Endothelial cell of umbilical vein (primary cell): ENCODE data around the gene CA6. TPM values are rescaled to one million over a fixed set of nuclear protein-coding genes. Genes with fewer than 3 reads are reported as not detected.

ENCODE experiments used
- BruUV-seq: library from RNA; stranded (reverse); fragments of 400-500 nt; replicated peaks from 2 replicates; lab custom pipeline; 2021; lab: Mats Ljungman, UMichigan
- CTCF ChIA-PET: fragments of 300-600, 350-600 bp; sonication (Branson Sonifier 250); formaldehyde crosslinking; loops from one replicate; lab custom pipeline; 2021; ENCODE audit warnings: antibody characterized with exemption, inconsistent platforms; lab: Charles Lee
- POLR2A ChIA-PET: fragments of 300-600, 350-600 bp; sonication (Branson Sonifier 250); formaldehyde crosslinking; loops from one replicate; lab custom pipeline; 2021; ENCODE audit warnings: antibody characterized with exemption, inconsistent platforms; lab: Charles Lee
- DNase-seq: peaks from one replicate; pipeline ENCODE4 v3.0.0-alpha.2; 2011; ENCODE audit warnings: low read depth, low spot score
- FAIRE-seq: peaks from 2 replicates; lab custom pipeline; 2011; peaks lifted over from hg19 to GRCh38; lab: Jason Lieb, UNC
- H2AFZ ChIP-seq: 2 replicates; pipeline ENCODE4 v1.6.0; 2012; ENCODE audit warnings: low read depth, low read length, control low read depth, inconsistent platforms
- H3K27ac ChIP-seq: 2 replicates; pipeline ENCODE4 v1.5.1; 2011; ENCODE audit warnings: low read depth, mild to moderate bottlenecking, control low read depth, low read length, moderate library complexity; ENCODE audit not compliant: insufficient read depth
- H3K27me3 ChIP-seq, 2 experiments: 2 replicates each; pipeline versions ENCODE4 v1.6.0 to v1.6.1; 2011; ENCODE audit warnings: low read length in 2 of 2, mixed read lengths in 1 of 2; ENCODE audit not compliant: control insufficient read depth in 2 of 2, insufficient read depth in 2 of 2
- H3K36me3 ChIP-seq, 2 experiments: 2 replicates in 1 of 2; 3 replicates in 1 of 2; pipeline ENCODE4 v1.5.1; 2011; ENCODE audit warnings: low read length in 2 of 2, mild to moderate bottlenecking in 1 of 2, moderate library complexity in 1 of 2; ENCODE audit not compliant: control insufficient read depth in 2 of 2, insufficient read depth in 2 of 2; ENCODE audit errors: extremely low read depth in 1 of 2
- H3K4me1 ChIP-seq: 3 replicates; pipeline ENCODE4 v1.5.1; 2011; ENCODE audit warnings: mild to moderate bottlenecking, low read length; ENCODE audit not compliant: control insufficient read depth, insufficient read depth; ENCODE audit errors: extremely low read depth
- H3K4me2 ChIP-seq: 2 replicates; pipeline ENCODE4 v1.6.1; 2011; ENCODE audit warnings: low read length, control low read depth, mixed read lengths; ENCODE audit not compliant: insufficient read depth
- H3K4me3 ChIP-seq, 3 experiments: fragments of 200-600 bp in 1 of 3; sonication (generic), shearing (Covaris generic) in 1 of 3; replicated peaks in 1 of 3; 2 replicates each; pipeline ENCODE4 v1.5.1; 2011 to 2016; ENCODE audit warnings: control low read depth in 3 of 3, low read length in 3 of 3, mild to moderate bottlenecking in 2 of 3, inconsistent platforms in 1 of 3, low read depth in 1 of 3, moderate library complexity in 1 of 3; ENCODE audit not compliant: insufficient read depth in 1 of 3
- H3K79me2 ChIP-seq: 2 replicates; pipeline ENCODE4 v1.6.0; 2012; ENCODE audit warnings: low read length, inconsistent platforms; ENCODE audit not compliant: control insufficient read depth, insufficient read depth
- H3K9ac ChIP-seq: replicated peaks from 2 replicates; pipeline ENCODE3; 2011; ENCODE audit warnings: low read length, control low read depth; ENCODE audit not compliant: insufficient read depth; ENCODE audit errors: extremely low read depth
- H3K9me1 ChIP-seq: replicated peaks from 3 replicates; pipeline ENCODE4 v1.6.0; 2011; ENCODE audit warnings: mild to moderate bottlenecking, low read length; ENCODE audit not compliant: control insufficient read depth, insufficient read depth; ENCODE audit errors: extremely low read depth
- H3K9me3 ChIP-seq: replicated peaks from 2 replicates; pipeline ENCODE4 v1.5.1; 2012; ENCODE audit warnings: low read length, inconsistent platforms; ENCODE audit not compliant: control insufficient read depth, insufficient read depth
- H4K20me1 ChIP-seq: replicated peaks from 2 replicates; pipeline ENCODE3; 2011; ENCODE audit warnings: mild to moderate bottlenecking, low read length; ENCODE audit not compliant: control insufficient read depth, insufficient read depth; ENCODE audit errors: extremely low read depth
- CTCF ChIP-seq, 2 donors: IDR thresholded peaks; 1 replicate in 1 of 2; 2 replicates in 1 of 2; pipeline ENCODE4 v1.5.1; 2011; ENCODE audit warnings: low read length in 2 of 2, mild to moderate bottlenecking in 2 of 2, moderate library complexity in 2 of 2, control low read depth in 1 of 2, inconsistent platforms in 1 of 2, low read depth in 1 of 2; ENCODE audit not compliant: insufficient read depth in 1 of 2; ENCODE audit errors: extremely low read depth in 1 of 2
- FOS ChIP-seq: IDR thresholded peaks from 2 replicates; pipeline ENCODE4 v1.6.1; 2011; ENCODE audit warnings: mild to moderate bottlenecking, low read length, moderate library complexity, borderline replicate concordance; ENCODE audit not compliant: insufficient read depth
- GATA2 ChIP-seq: IDR thresholded peaks from 2 replicates; pipeline ENCODE4 v1.7.0; 2011; ENCODE audit warnings: low read depth, mild to moderate bottlenecking, moderate library complexity, mixed read lengths, low read length; ENCODE audit not compliant: insufficient read length, insufficient read depth
- JUN ChIP-seq: IDR thresholded peaks from 2 replicates; pipeline ENCODE4 v1.6.1; 2011; ENCODE audit warnings: borderline replicate concordance, low read depth; ENCODE audit not compliant: insufficient read length, insufficient read depth
- POLR2A ChIP-seq: IDR thresholded peaks from 2 replicates; pipeline ENCODE4 v1.6.1; 2012; ENCODE audit warnings: low read depth, mild to moderate bottlenecking, control low read depth, low read length
- POLR2AphosphoS5 ChIP-seq: IDR thresholded peaks from 2 replicates; pipeline ENCODE4 v1.6.1; 2012; ENCODE audit warnings: low read depth, mild to moderate bottlenecking, control low read depth, low read length, moderate library complexity; ENCODE audit not compliant: insufficient read depth
- dilution Hi-C: fragments of 300-500 bp; cut with MboI; formaldehyde crosslinking; loops from one replicate; pipeline ENCODE4 v1.15.0; 2019; ENCODE audit warnings: low sequenced_read_pairs; ENCODE audit not compliant: extremely low pct_ligation_motif_present
- intact Hi-C: fragments of 100-400 bp; cut with micrococcal nuclease; formaldehyde crosslinking; loops from one replicate; pipeline ENCODE4 v1.10.0; 2022
- polyA plus RNA-seq, 4 experiments: library from polyadenylated mRNA; depleted of rRNA in 3 of 4; stranded (reverse) in 3 of 4; unstranded in 1 of 4; fragments of >200 nt; gene quantifications; 2 replicates each; pipeline versions ENCODE4 v1.2.1 to v1.2.3, GENCODE V29; 2011 to 2012; ENCODE audit warnings: missing spikeins in 1 of 4
- total RNA-seq: library from RNA; stranded (reverse); gene quantifications from 2 replicates; pipeline ENCODE4 v1.2.3, GENCODE V29; 2021

CA6 gene
- total and polyA plus RNA-seq, 2 donors (not counting 3 experiments of a cell fraction or from before 2014, with no cell fraction given), result not detected

DNA sequence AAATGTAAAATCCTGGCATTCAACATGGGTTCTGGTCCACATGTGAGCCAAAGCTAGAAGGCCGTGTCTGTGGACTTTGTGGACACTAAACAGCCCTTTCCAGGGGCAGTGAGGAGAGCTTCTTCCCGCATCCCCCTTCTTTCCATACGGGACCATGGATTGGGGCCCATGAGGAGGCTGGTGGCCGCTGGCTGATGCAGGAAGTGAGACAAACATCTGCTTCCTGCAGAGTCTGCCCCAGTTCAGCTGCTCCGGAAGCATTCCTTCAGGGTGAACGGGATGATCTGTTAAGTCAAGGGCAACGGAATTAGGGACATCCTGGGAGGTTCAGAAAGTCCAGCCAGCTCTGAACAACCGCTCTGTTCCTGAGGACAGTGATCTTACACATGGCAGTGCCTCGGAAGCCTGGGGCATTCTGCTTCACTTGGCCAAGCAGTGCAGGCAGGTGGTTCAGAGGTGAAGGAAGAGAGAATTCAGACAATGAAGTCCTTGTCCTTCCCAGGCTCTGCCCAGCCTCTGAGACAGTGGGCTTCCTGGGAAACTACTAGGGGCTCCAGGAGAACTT is 1.5 kb downstream of the CA6 start:
- H3K27me3 ChIP-seq, result no peaks in the 10 kb centered on the region
- H3K4me3 ChIP-seq, result no peak overlapping the region
- peak; percentile 4 for TF ChIP-seq FOS
- peak; percentile 29 for TF ChIP-seq GATA2
- TF ChIP-seq POLR2AphosphoS5, result peak; percentile 54
- TF ChIP-seq POLR2A, result no peak
- no peak for TF ChIP-seq CTCF (IDR thresholded peaks at IDR 0.05; ENCODE audit: extremely low read depth in 1 of 2, insufficient read depth in 1 of 2, low read depth in 1 of 2, low read length in 2 of 2)
- no peak for TF ChIP-seq JUN
- H3K27ac ChIP-seq, result peak overlapping the region; percentile 46
- dilution Hi-C loops (no loop called here), intact Hi-C loops (loop anchor here (1.0 kb wide), 1 partner anchor 39 kb away; no protein-coding TSS in a partner anchor)
- H3K4me1 ChIP-seq, result peaks cover 14% of the 10 kb centered on the region
- H4K20me1 ChIP-seq, result no peaks in the 10 kb centered on the region
- no peaks in the 10 kb centered on the region for H3K9me1 ChIP-seq
- no peak overlapping the region for H3K9ac ChIP-seq
- no peaks in the 10 kb centered on the region for H3K9me3 ChIP-seq
- no TSS peak for BruUV-seq
- ChIA-PET POLR2A (no interaction called here), CTCF (interaction anchor here (1.2 to 2.2 kb wide), 4 partner anchors 12 to 58 kb away, joined by 3 to 8 read pairs (median 6); no protein-coding TSS in a partner anchor)
- peak overlapping the region; percentile 7 for H3K4me2 ChIP-seq
- DNase-seq (peak; percentile 52), FAIRE-seq (peak; percentile 89)
- H2AFZ ChIP-seq, result peak overlapping the region; percentile 67
- H3K36me3 ChIP-seq, result no peaks in the 10 kb centered on the region
- no peaks in the 10 kb centered on the region for H3K79me2 ChIP-seq
